ENCODE results near the gene ROM1. TPM values are rescaled to one million over a fixed set of nuclear protein-coding genes. Genes with fewer than 3 reads are reported as not detected.

The ROM1 gene
- total RNA-seq, 1 experiment from 2014 or later, result 2.7 TPM

DNA sequence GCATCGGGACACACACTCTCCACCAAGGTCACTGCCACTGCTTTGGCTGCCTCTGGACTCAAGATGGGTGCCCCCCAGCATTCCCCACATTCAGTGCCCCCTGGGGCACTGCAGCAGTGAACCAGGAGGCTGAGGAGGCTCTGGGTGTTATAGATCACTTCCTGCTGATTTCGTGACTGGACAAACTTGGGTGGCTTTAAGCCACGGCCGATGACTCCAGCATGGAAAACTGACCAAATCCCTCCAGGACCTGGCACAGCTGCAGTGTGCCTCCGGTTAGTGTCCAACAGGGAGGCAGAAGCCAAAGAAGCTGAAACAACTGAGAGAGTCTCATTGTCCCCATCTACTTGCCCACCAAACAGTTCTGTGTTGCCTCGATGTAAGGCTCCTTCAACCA is 34.5 kb downstream of the ROM1 start (continued):
- TF ChIP-seq, protein P1, sequence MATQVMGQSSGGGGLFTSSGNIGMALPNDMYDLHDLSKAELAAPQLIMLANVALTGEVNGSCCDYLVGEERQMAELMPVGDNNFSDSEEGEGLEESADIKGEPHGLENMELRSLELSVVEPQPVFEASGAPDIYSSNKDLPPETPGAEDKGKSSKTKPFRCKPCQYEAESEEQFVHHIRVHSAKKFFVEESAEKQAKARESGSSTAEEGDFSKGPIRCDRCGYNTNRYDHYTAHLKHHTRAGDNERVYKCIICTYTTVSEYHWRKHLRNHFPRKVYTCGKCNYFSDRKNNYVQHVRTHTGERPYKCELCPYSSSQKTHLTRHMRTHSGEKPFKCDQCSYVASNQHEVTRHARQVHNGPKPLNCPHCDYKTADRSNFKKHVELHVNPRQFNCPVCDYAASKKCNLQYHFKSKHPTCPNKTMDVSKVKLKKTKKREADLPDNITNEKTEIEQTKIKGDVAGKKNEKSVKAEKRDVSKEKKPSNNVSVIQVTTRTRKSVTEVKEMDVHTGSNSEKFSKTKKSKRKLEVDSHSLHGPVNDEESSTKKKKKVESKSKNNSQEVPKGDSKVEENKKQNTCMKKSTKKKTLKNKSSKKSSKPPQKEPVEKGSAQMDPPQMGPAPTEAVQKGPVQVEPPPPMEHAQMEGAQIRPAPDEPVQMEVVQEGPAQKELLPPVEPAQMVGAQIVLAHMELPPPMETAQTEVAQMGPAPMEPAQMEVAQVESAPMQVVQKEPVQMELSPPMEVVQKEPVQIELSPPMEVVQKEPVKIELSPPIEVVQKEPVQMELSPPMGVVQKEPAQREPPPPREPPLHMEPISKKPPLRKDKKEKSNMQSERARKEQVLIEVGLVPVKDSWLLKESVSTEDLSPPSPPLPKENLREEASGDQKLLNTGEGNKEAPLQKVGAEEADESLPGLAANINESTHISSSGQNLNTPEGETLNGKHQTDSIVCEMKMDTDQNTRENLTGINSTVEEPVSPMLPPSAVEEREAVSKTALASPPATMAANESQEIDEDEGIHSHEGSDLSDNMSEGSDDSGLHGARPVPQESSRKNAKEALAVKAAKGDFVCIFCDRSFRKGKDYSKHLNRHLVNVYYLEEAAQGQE (IDR thresholded peaks at IDR 0.05; ENCODE audit: insufficient read depth in 1 of 2, low read depth in 2 of 2, low read length in 1 of 2), result no peak

DNA sequence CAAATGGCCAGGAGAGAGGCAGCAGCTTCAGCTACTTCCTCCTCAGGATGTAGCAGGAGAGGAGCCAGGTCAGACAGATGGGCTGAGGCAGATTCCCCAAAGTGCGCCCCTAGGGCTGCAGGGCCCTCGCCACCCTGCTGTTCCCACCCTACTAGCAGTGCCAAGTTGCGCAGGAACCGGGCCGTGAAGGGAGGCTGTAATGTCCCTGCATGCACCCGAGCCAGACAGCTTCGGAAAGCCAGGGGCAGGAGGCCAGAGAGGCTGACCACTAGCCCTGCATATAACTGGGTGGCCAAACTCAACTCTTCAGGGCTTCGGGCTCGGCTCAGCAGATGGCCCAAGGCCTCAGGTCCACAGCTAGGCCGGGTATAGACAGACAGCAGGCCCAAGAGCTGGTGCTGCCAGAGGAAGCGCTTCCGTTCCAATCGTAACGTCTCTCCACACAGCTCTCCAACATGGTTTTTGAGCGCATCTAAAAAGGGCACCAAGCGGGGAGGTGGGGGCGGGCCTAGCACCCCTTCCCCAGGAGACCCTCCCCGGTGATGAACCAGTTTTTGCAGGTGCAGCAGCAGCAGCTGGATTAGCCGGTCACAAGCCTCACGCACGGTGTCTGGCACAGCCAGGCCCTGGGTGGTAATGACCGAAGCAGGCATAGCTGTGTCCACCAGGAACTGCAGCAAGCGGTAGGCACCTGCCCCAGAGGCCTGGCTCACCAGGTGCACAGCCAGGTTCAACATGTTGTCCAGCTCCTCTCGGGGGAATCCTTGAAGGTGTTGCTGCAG is 35.3 kb downstream of the ROM1 start:
- DNase-seq (ENCODE audit: low read depth, low spot score) (no peak), ATAC-seq (no peak)
- H3K4me1 ChIP-seq (ENCODE audit: control insufficient read depth, insufficient read depth, low read length), result peaks cover 18% of the 10 kb centered on the region
- intact Hi-C loops (cut with micrococcal nuclease; ENCODE audit: unreplicated experiment), result no loop called here
- no peak for TF ChIP-seq TCF7L2 (IDR thresholded peaks at IDR 0.05; ENCODE audit: low read depth, low read length)
- TF ChIP-seq, protein P2, sequence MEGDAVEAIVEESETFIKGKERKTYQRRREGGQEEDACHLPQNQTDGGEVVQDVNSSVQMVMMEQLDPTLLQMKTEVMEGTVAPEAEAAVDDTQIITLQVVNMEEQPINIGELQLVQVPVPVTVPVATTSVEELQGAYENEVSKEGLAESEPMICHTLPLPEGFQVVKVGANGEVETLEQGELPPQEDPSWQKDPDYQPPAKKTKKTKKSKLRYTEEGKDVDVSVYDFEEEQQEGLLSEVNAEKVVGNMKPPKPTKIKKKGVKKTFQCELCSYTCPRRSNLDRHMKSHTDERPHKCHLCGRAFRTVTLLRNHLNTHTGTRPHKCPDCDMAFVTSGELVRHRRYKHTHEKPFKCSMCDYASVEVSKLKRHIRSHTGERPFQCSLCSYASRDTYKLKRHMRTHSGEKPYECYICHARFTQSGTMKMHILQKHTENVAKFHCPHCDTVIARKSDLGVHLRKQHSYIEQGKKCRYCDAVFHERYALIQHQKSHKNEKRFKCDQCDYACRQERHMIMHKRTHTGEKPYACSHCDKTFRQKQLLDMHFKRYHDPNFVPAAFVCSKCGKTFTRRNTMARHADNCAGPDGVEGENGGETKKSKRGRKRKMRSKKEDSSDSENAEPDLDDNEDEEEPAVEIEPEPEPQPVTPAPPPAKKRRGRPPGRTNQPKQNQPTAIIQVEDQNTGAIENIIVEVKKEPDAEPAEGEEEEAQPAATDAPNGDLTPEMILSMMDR (IDR thresholded peaks at IDR 0.05), result no peak
- TF ChIP-seq, protein P1 (IDR thresholded peaks at IDR 0.05; ENCODE audit: insufficient read depth in 1 of 2, low read depth in 2 of 2, low read length in 1 of 2), result no peak
- no peak for TF ChIP-seq SIN3A (IDR thresholded peaks at IDR 0.05; ENCODE audit: borderline replicate concordance, insufficient read depth, low read depth, low read length)
- TF ChIP-seq POLR2AphosphoS5 (IDR thresholded peaks at IDR 0.05; ENCODE audit: low read depth, low read length), result no peak
- POLR2A ChIA-PET, result interaction anchor here (0.6 to 0.8 kb wide), 3 partner anchors 16 to 95 kb away, joined by 3 to 20 read pairs (median 4); partner anchors contain the start of genes C11orf98 and CSKMT
- no peak overlapping the region; the same call in 1 of the 2 replicates for H3K27ac ChIP-seq (ENCODE audit: low read length)
- no peaks in the 10 kb centered on the region for H3K27me3 ChIP-seq (ENCODE audit: control insufficient read depth, insufficient read depth, low read length)
- no TSS peak for BruUV-seq (replicated peaks)
- H3K36me3 ChIP-seq (ENCODE audit: control insufficient read depth, insufficient read depth, low read length), result 0 out of 2 replicates have a peak, but pooled peaks cover 5% of the 10 kb centered on the region
- no peaks in the 10 kb centered on the region for H3K9me3 ChIP-seq (ENCODE audit: control insufficient read depth, insufficient read depth, low read depth, low read length)
- H3K4me3 ChIP-seq (ENCODE audit: low read depth in 2 of 2, low read length in 2 of 2), result no peak overlapping the region
- CTCF ChIA-PET, result interaction anchor here (0.6 kb wide), 1 partner anchor 105 kb away, joined by 3 read pairs; the partner anchor contains the start of gene ZBTB3
- in situ Hi-C loops (cut with HindIII; ENCODE audit: low pct_unique_long_range_greater_than_20kb, low sequenced_read_pairs), result no loop called here

All from Panc1 (cell line).